HepG2 (cell line): ENCODE data around the gene SFTA2. TPM values are rescaled to one million over a fixed set of nuclear protein-coding genes. Genes with fewer than 3 reads are reported as not detected.

ENCODE experiments used
- HBP1 ChIP-seq: IDR thresholded peaks from 2 replicates; pipeline ENCODE4 v1.6.1; 2016; ENCODE audit warnings: low read depth, control low read depth
- HNRNPLL ChIP-seq: fragments of 200-400 bp; formaldehyde crosslinking; IDR thresholded peaks from 2 replicates; pipeline ENCODE4 v1.6.1; 2017; ENCODE audit warnings: mild to moderate bottlenecking, low read depth, low read length; ENCODE audit not compliant: poor library complexity, severe bottlenecking
- NFKBIZ ChIP-seq: IDR thresholded peaks from 2 replicates; pipeline ENCODE4 v1.6.1; 2018; ENCODE audit warnings: missing genetic modification reagents, missing compliant biosample characterization
- PLRG1 ChIP-seq: fragments of 450-650 bp; conservative IDR thresholded peaks from 2 replicates; pipeline ENCODE4 v1.6.1; 2016
- PRDM4 ChIP-seq: sonication (generic); formaldehyde crosslinking; IDR thresholded peaks from 2 replicates; pipeline ENCODE4 v1.9.0; 2021; ENCODE audit warnings: missing genetic modification reagents, borderline replicate concordance
- RNF2 ChIP-seq: fragments of 450-650 bp; conservative IDR thresholded peaks from 2 replicates; pipeline ENCODE4 v1.6.1; 2016; ENCODE audit warnings: low read depth
- SKI ChIP-seq: fragments of 450-650 bp; IDR thresholded peaks from one replicate; pipeline ENCODE4 v1.6.1; 2018; ENCODE audit warnings: mild to moderate bottlenecking; ENCODE audit not compliant: partially characterized antibody
- SMYD3 ChIP-seq: sonication (generic); formaldehyde crosslinking; IDR thresholded peaks from 2 replicates; pipeline ENCODE4 v1.8.1; 2023; ENCODE audit warnings: mild to moderate bottlenecking, missing genetic modification reagents
- SPEN ChIP-seq: sonication (generic); formaldehyde crosslinking; IDR thresholded peaks from 2 replicates; pipeline ENCODE4 v1.5.1; 2020; ENCODE audit warnings: low read depth, mild to moderate bottlenecking, missing genetic modification reagents
- TGIF2 ChIP-seq: IDR thresholded peaks from 2 replicates; pipeline ENCODE4 v1.6.1; 2016; ENCODE audit warnings: control low read depth, missing compliant biosample characterization
- ZBTB2 ChIP-seq: sonication (generic); formaldehyde crosslinking; IDR thresholded peaks from 2 replicates; pipeline ENCODE4 v1.8.0; 2022; ENCODE audit warnings: low read depth, missing genetic modification reagents
- ZFP1 ChIP-seq: IDR thresholded peaks from 2 replicates; pipeline ENCODE4 v1.6.1; 2016
- ZNF296 ChIP-seq: sonication (generic); formaldehyde crosslinking; conservative IDR thresholded peaks from 2 replicates; pipeline ENCODE4 v1.5.0; 2020; ENCODE audit warnings: mild to moderate bottlenecking, missing genetic modification reagents
- ZNF354B ChIP-seq: sonication (generic); formaldehyde crosslinking; IDR thresholded peaks from 2 replicates; pipeline ENCODE4 v1.8.0; 2022; ENCODE audit warnings: mild to moderate bottlenecking, missing genetic modification reagents
- ZNF441 ChIP-seq: sonication (generic); formaldehyde crosslinking; IDR thresholded peaks from 2 replicates; pipeline ENCODE4 v1.7.0; 2021; ENCODE audit warnings: missing genetic modification reagents, borderline replicate concordance
- ZNF530 ChIP-seq: sonication (generic); formaldehyde crosslinking; IDR thresholded peaks from 2 replicates; pipeline ENCODE4 v1.5.0; 2020; ENCODE audit warnings: low read depth, mild to moderate bottlenecking, missing genetic modification reagents
- ZNF547 ChIP-seq: sonication (generic); formaldehyde crosslinking; IDR thresholded peaks from 2 replicates; pipeline ENCODE4 v1.5.1; 2020; ENCODE audit warnings: mild to moderate bottlenecking, missing genetic modification reagents
- ZNF570 ChIP-seq: sonication (generic); formaldehyde crosslinking; IDR thresholded peaks from 2 replicates; pipeline ENCODE4 v1.4.0; 2020; ENCODE audit warnings: mild to moderate bottlenecking, missing genetic modification reagents, borderline replicate concordance
- ZNF605 ChIP-seq: sonication (generic); formaldehyde crosslinking; IDR thresholded peaks from 2 replicates; pipeline ENCODE4 v1.8.0; 2022; ENCODE audit warnings: mild to moderate bottlenecking, missing genetic modification reagents
- ZNF614 ChIP-seq: IDR thresholded peaks from 2 replicates; pipeline ENCODE4 v1.6.1; 2018; ENCODE audit warnings: missing biosample characterization, missing genetic modification reagents, inconsistent platforms, borderline replicate concordance
- ZNF710 ChIP-seq: sonication (generic); formaldehyde crosslinking; IDR thresholded peaks from 2 replicates; pipeline ENCODE4 v1.5.0; 2020; ENCODE audit warnings: mild to moderate bottlenecking, missing genetic modification reagents, borderline replicate concordance
- ZNF780A ChIP-seq: sonication (generic); formaldehyde crosslinking; IDR thresholded peaks from 2 replicates; pipeline ENCODE4 v1.8.0; 2022; ENCODE audit warnings: mild to moderate bottlenecking, missing genetic modification reagents, moderate library complexity
- ZSCAN30 ChIP-seq: sonication (generic); formaldehyde crosslinking; IDR thresholded peaks from 2 replicates; pipeline ENCODE4 v1.5.0; 2020; ENCODE audit warnings: mild to moderate bottlenecking, missing genetic modification reagents
- polyA plus RNA-seq, 8 experiments: library from polyadenylated mRNA; depleted of rRNA in 3 of 8; stranded (reverse) in 7 of 8; unstranded in 1 of 8; fragments of >200 nt; fragmentation: Illumina TruSeq in 4 of 8; extraction: Trizol in 4 of 8; gene quantifications; 2 replicates each; pipeline versions ENCODE4 v1.2.1 to v1.2.3, GENCODE V29; 2011 to 2016; ENCODE audit warnings: low read depth in 4 of 8, missing spikeins in 1 of 8, mixed read lengths in 1 of 8; ENCODE audit not compliant: insufficient read depth in 1 of 8
- total RNA-seq, 5 experiments: library from RNA; depleted of rRNA; stranded (reverse); fragments of >200 nt; fragmentation: Illumina TruSeq; extraction: Trizol; gene quantifications; 2 replicates each; pipeline ENCODE4 v1.2.3, GENCODE V29; 2016; ENCODE audit warnings: low read depth in 1 of 5

SFTA2 gene
- total and polyA plus RNA-seq, 2 of the 13 experiments (the other 11 are each of a cell fraction or from before 2014, with no cell fraction given): not detected

GRCh38 chr6:30907758-30908591 lies 24.0 kb downstream of the SFTA2 start, which contains the start of gene GTF2H4 (continued):
- peak; percentile 99 for TF ChIP-seq SPEN (CRISPR knock-in tag)
- no peak for TF ChIP-seq PRDM4
- TF ChIP-seq PLRG1: no peak
- TF ChIP-seq HBP1: no peak; the same call in 1 of the 2 replicates
- TF ChIP-seq ZSCAN30 (CRISPR knock-in tag): no peak
- TF ChIP-seq SKI: peak; percentile 44
- TF ChIP-seq NFKBIZ: no peak; the same call in 1 of the 2 replicates
- TF ChIP-seq ZNF530 (CRISPR knock-in tag): no peak
- no peak for TF ChIP-seq RNF2
- TF ChIP-seq ZNF780A: no peak
- TF ChIP-seq TGIF2 (CRISPR knock-in tag): peak; percentile 87
- TF ChIP-seq ZNF354B (CRISPR knock-in tag): no peak; the same call in 1 of the 2 replicates
- no peak for TF ChIP-seq ZNF296 (CRISPR knock-in tag)
- peak; percentile 18; the same call in 1 of the 2 replicates for TF ChIP-seq ZNF441
- TF ChIP-seq ZFP1 (CRISPR knock-in tag): peak; percentile 69
- TF ChIP-seq HNRNPLL: peak; percentile 83
- TF ChIP-seq SMYD3: peak; percentile 91; the same call in 1 of the 2 replicates
- peak; percentile 87; the same call in 1 of the 2 replicates for TF ChIP-seq ZNF710 (CRISPR knock-in tag)
- TF ChIP-seq ZNF605: no peak; the same call in 1 of the 2 replicates
- TF ChIP-seq ZBTB2: no peak
- TF ChIP-seq ZNF547 (CRISPR knock-in tag): peak; percentile 58; the same call in 1 of the 2 replicates
- peak; percentile 86; the same call in 1 of the 2 replicates for TF ChIP-seq ZNF614 (CRISPR knock-in tag)
- TF ChIP-seq ZNF570 (CRISPR knock-in tag): no peak
